H1 (cell line): ENCODE measurements around the gene CNTN5. TPM values are rescaled to one million over a fixed set of nuclear protein-coding genes. Genes with fewer than 3 reads are reported as not detected.
A peak's percentile ranks its signal among the peaks of the same experiment; 100 is the strongest.

ENCODE experiments used
- CTCF ChIA-PET: fragments of 300-600 bp; sonication (Branson Sonifier 250); formaldehyde crosslinking; loops from one replicate; lab custom pipeline; 2021; ENCODE audit not compliant: partially characterized antibody; lab: Charles Lee
- POLR2A ChIA-PET: fragments of 300-600 bp; sonication (Branson Sonifier 250); formaldehyde crosslinking; loops from one replicate; lab custom pipeline; 2021; ENCODE audit warnings: inconsistent platforms; ENCODE audit not compliant: partially characterized antibody; lab: Charles Lee
- DNase-seq, 2 experiments: peaks; one replicate each; pipeline versions ENCODE4 v3.0.0 to v3.0.0-alpha.2; 2010 to 2022; ENCODE audit warnings: low spot score in 2 of 2, low read depth in 1 of 2, mixed read lengths in 1 of 2
- FAIRE-seq: peaks from 2 replicates; lab custom pipeline; 2011; peaks lifted over from hg19 to GRCh38; lab: Jason Lieb, UNC
- H2AFZ ChIP-seq: 2 replicates; pipeline ENCODE4 v1.8.1; 2012; ENCODE audit warnings: low read length, inconsistent platforms
- H2AK5ac ChIP-seq: 2 replicates; pipeline ENCODE4 v1.6.1; 2013; ENCODE audit warnings: low read depth, low read length
- H2BK120ac ChIP-seq: replicated peaks from 2 replicates; pipeline ENCODE3; 2013; ENCODE audit warnings: low read depth, low read length, inconsistent platforms
- H2BK12ac ChIP-seq: 2 replicates; pipeline ENCODE4 v1.6.1; 2013; ENCODE audit warnings: low read depth, low read length
- H2BK15ac ChIP-seq: 2 replicates; pipeline ENCODE4 v1.6.1; 2013; ENCODE audit warnings: low read length
- H2BK20ac ChIP-seq: 2 replicates; pipeline ENCODE4 v1.6.1; 2013; ENCODE audit warnings: low read length
- H2BK5ac ChIP-seq: 2 replicates; pipeline ENCODE4 v1.6.1; 2013; ENCODE audit warnings: low read depth, low read length
- H3K14ac ChIP-seq: 2 replicates; pipeline ENCODE4 v1.6.1; 2013; ENCODE audit warnings: inconsistent platforms; ENCODE audit not compliant: insufficient read length
- H3K18ac ChIP-seq: 2 replicates; pipeline ENCODE4 v1.6.1; 2013; ENCODE audit warnings: low read length; ENCODE audit errors: extremely low read depth
- H3K23ac ChIP-seq: 2 replicates; pipeline ENCODE4 v1.6.1; 2013; ENCODE audit warnings: inconsistent platforms; ENCODE audit not compliant: insufficient read length
- H3K23me2 ChIP-seq: 2 replicates; pipeline ENCODE4 v1.6.1; 2013; ENCODE audit warnings: low read depth, low read length
- H3K27ac ChIP-seq: 2 replicates; pipeline ENCODE4 v1.6.1; 2011; ENCODE audit warnings: low read depth, low read length, inconsistent platforms
- H3K27me3 ChIP-seq, 4 experiments: replicated peaks in 1 of 4; 1 replicate in 1 of 4; 2 replicates in 3 of 4; pipeline versions ENCODE4 v1.6.1 to v1.8.1; 2011 to 2013; ENCODE audit warnings: low read length in 3 of 4, mild to moderate bottlenecking in 3 of 4, inconsistent platforms in 2 of 4, mixed read lengths in 2 of 4, moderate library complexity in 1 of 4; ENCODE audit not compliant: control insufficient read depth in 3 of 4, insufficient read depth in 3 of 4; ENCODE audit errors: extremely low read depth in 1 of 4
- H3K36me3 ChIP-seq, 4 experiments: 2 replicates each; pipeline versions ENCODE4 v1.6.1 to v1.8.1; 2011 to 2013; ENCODE audit warnings: mild to moderate bottlenecking in 4 of 4, low read length in 3 of 4, moderate library complexity in 2 of 4, control low read depth in 1 of 4, inconsistent platforms in 1 of 4; ENCODE audit not compliant: insufficient read depth in 4 of 4, control insufficient read depth in 2 of 4
- H3K4ac ChIP-seq: replicated peaks from 2 replicates; pipeline ENCODE3; 2013; ENCODE audit warnings: low read length, low read depth, mixed read lengths, inconsistent platforms; ENCODE audit not compliant: insufficient read length
- H3K4me1 ChIP-seq, 4 experiments: replicated peaks in 1 of 4; 1 replicate in 1 of 4; 2 replicates in 3 of 4; pipeline versions ENCODE4 v1.6.1 to v1.8.1; 2011 to 2013; ENCODE audit warnings: low read length in 3 of 4, inconsistent platforms in 2 of 4, mixed read lengths in 1 of 4; ENCODE audit not compliant: insufficient read depth in 4 of 4, control insufficient read depth in 3 of 4
- H3K4me2 ChIP-seq, 2 experiments: 2 replicates each; pipeline versions ENCODE4 v1.6.1 to v1.8.1; 2011 to 2013; ENCODE audit warnings: low read depth in 2 of 2, low read length in 2 of 2, control low read depth in 1 of 2, inconsistent platforms in 1 of 2, mild to moderate bottlenecking in 1 of 2; ENCODE audit not compliant: insufficient read depth in 1 of 2
- H3K4me3 ChIP-seq, 4 experiments: fragments of 200-600, 300-600 bp in 1 of 4; sonication (generic), shearing (Covaris generic), sonication (Bioruptor Twin) in 1 of 4; 2 replicates each; pipeline versions ENCODE4 v1.5.1 to v1.8.1; 2011 to 2016; ENCODE audit warnings: low read length in 4 of 4, low read depth in 3 of 4, control low read depth in 2 of 4, inconsistent platforms in 2 of 4, mild to moderate bottlenecking in 2 of 4, mixed read lengths in 1 of 4, moderate library complexity in 1 of 4; ENCODE audit not compliant: insufficient read depth in 2 of 4; ENCODE audit errors: extremely low read depth in 1 of 4
- H3K56ac ChIP-seq: replicated peaks from 2 replicates; pipeline ENCODE3; 2013; ENCODE audit warnings: low read depth, mild to moderate bottlenecking, mixed read lengths, low read length, inconsistent platforms; ENCODE audit not compliant: insufficient read length
- H3K79me1 ChIP-seq: 2 replicates; pipeline ENCODE4 v1.6.1; 2013; ENCODE audit warnings: low read depth, low read length, control low read depth
- H3K79me2 ChIP-seq, 2 experiments: 2 replicates each; pipeline versions ENCODE4 v1.6.1 to v1.8.1; 2012 to 2013; ENCODE audit warnings: low read length in 2 of 2, mild to moderate bottlenecking in 2 of 2, inconsistent platforms in 1 of 2; ENCODE audit not compliant: insufficient read depth in 2 of 2, control insufficient read depth in 1 of 2
- H3K9ac ChIP-seq, 4 experiments: replicated peaks in 1 of 4; 1 replicate in 1 of 4; 2 replicates in 3 of 4; pipeline versions ENCODE4 v1.6.1 to v1.8.1; 2011 to 2013; ENCODE audit warnings: low read depth in 3 of 4, low read length in 3 of 4, control low read depth in 2 of 4, mild to moderate bottlenecking in 2 of 4, moderate library complexity in 2 of 4, inconsistent platforms in 1 of 4; ENCODE audit errors: extremely low read depth in 1 of 4
- H3K9me3 ChIP-seq, 2 experiments: 2 replicates each; pipeline versions ENCODE4 v1.6.1 to v1.8.1; 2012 to 2013; ENCODE audit warnings: mild to moderate bottlenecking in 2 of 2, moderate library complexity in 2 of 2, control low read depth in 1 of 2, inconsistent platforms in 1 of 2, low read depth in 1 of 2, low read length in 1 of 2, mixed read lengths in 1 of 2; ENCODE audit not compliant: insufficient read depth in 2 of 2
- H4K20me1 ChIP-seq, 2 experiments: replicated peaks in 1 of 2; 2 replicates each; pipeline versions ENCODE3 to v1.8.1; 2011 to 2013; ENCODE audit warnings: inconsistent platforms in 2 of 2, low read length in 2 of 2, mild to moderate bottlenecking in 1 of 2; ENCODE audit not compliant: insufficient read depth in 2 of 2, control insufficient read depth in 1 of 2
- H4K5ac ChIP-seq: 2 replicates; pipeline ENCODE4 v1.6.1; 2013; ENCODE audit warnings: low read length, low read depth, mixed read lengths, inconsistent platforms; ENCODE audit not compliant: insufficient read length
- H4K8ac ChIP-seq: 2 replicates; pipeline ENCODE4 v1.8.0; 2013; ENCODE audit warnings: mild to moderate bottlenecking, moderate library complexity, low read length, inconsistent platforms; ENCODE audit not compliant: insufficient read depth; ENCODE audit errors: extremely low read depth
- H4K91ac ChIP-seq: replicated peaks from 2 replicates; pipeline ENCODE3; 2013; ENCODE audit warnings: low read length, mixed read lengths, inconsistent platforms; ENCODE audit not compliant: insufficient read length
- CTBP2 ChIP-seq: IDR thresholded peaks from 2 replicates; pipeline ENCODE4 v1.7.0; 2011; ENCODE audit warnings: borderline replicate concordance, mild to moderate bottlenecking, moderate library complexity, mixed read lengths, low read length; ENCODE audit not compliant: insufficient read depth, insufficient read length
- EGR1 ChIP-seq: IDR thresholded peaks from 2 replicates; pipeline ENCODE4 v1.6.1; 2011; ENCODE audit warnings: low read depth, low read length, borderline replicate concordance
- GTF2F1 ChIP-seq: IDR thresholded peaks from 2 replicates; pipeline ENCODE4 v1.6.1; 2012; ENCODE audit warnings: low read depth, low read length, improper control_type of control experiment, borderline replicate concordance
- JUND ChIP-seq: IDR thresholded peaks from 2 replicates; pipeline ENCODE4 v1.6.1; 2011; ENCODE audit warnings: mild to moderate bottlenecking, improper control_type of control experiment, low read length
- MAFK ChIP-seq: IDR thresholded peaks from 2 replicates; pipeline ENCODE4 v1.6.1; 2012; ENCODE audit warnings: low read depth, mild to moderate bottlenecking, improper control_type of control experiment, low read length
- POLR2A ChIP-seq, 2 experiments: IDR thresholded peaks; 1 replicate in 1 of 2; 2 replicates in 1 of 2; pipeline ENCODE4 v1.6.1; 2011; ENCODE audit warnings: low read depth in 2 of 2, low read length in 2 of 2, mild to moderate bottlenecking in 2 of 2; ENCODE audit errors: control extremely low read depth in 1 of 2
- POU5F1 ChIP-seq: IDR thresholded peaks from 2 replicates; pipeline ENCODE4 v1.6.1; 2011; ENCODE audit warnings: low read depth, mild to moderate bottlenecking, low read length, moderate library complexity
- RNF2 ChIP-seq: fragments of 200-900, 300-1000 bp; sonication (generic); IDR thresholded peaks from 2 replicates; pipeline ENCODE4 v1.7.1; 2016; ENCODE audit warnings: borderline replicate concordance, low read depth, mild to moderate bottlenecking, antibody characterized with exemption, low read length; ENCODE audit not compliant: poor library complexity, severe bottlenecking; ENCODE audit errors: missing control alignments
- SIRT6 ChIP-seq: IDR thresholded peaks from one replicate; pipeline ENCODE4 v1.7.1; 2012; ENCODE audit warnings: low read length, inconsistent platforms
- SP1 ChIP-seq: IDR thresholded peaks from 2 replicates; pipeline ENCODE4 v1.6.1; 2011; ENCODE audit warnings: low read depth, low read length
- TBP ChIP-seq: IDR thresholded peaks from 2 replicates; pipeline ENCODE4 v1.6.1; 2011; ENCODE audit warnings: low read depth, low read length, improper control_type of control experiment
- TCF12 ChIP-seq: IDR thresholded peaks from 2 replicates; pipeline ENCODE4 v1.6.1; 2011; ENCODE audit warnings: low read depth, mild to moderate bottlenecking, low read length
- YY1 ChIP-seq: IDR thresholded peaks from 2 replicates; pipeline ENCODE4 v1.6.1; 2011; ENCODE audit warnings: low read depth, mild to moderate bottlenecking, low read length
- ZNF274 ChIP-seq: IDR thresholded peaks from 2 replicates; pipeline ENCODE4 v1.7.0; 2012; ENCODE audit warnings: low read length, borderline replicate concordance; ENCODE audit errors: extremely low read depth
- WGBS, 2 experiments: shearing (Covaris generic) in 1 of 2; methylation state at CpG; one replicate each; pipeline versions ENCODE4 v1.1.6 to v1.1.7; 2013 to 2015; ENCODE audit warnings: low lambda C conversion rate in 2 of 2, mixed read lengths in 2 of 2, inconsistent platforms in 1 of 2, low coverage in 1 of 2, missing lambda C conversion rate in 1 of 2; ENCODE audit not compliant: insufficient replicate concordance in 2 of 2, insufficient coverage in 1 of 2, insufficient read length in 1 of 2; ENCODE audit errors: extremely low coverage in 1 of 2, missing lambda C conversion rate in 1 of 2; 5-methylcytosine and 5-hydroxymethylcytosine counted together
- polyA plus RNA-seq, 7 experiments: library from polyadenylated mRNA; depleted of rRNA in 3 of 7; stranded (reverse) in 5 of 7; unstranded in 2 of 7; fragments of >200 nt in 5 of 7; fragments of 200-250 nt in 2 of 7; gene quantifications; 1 replicate in 5 of 7; 2 replicates in 1 of 7; 4 replicates in 1 of 7; pipeline versions ENCODE4 v1.2.1 to v1.2.3, GENCODE V29; 2011 to 2013; ENCODE audit warnings: missing spikeins in 2 of 7, mixed read lengths in 2 of 7
- total RNA-seq: library from RNA; stranded (reverse); fragmentation: NEBNext Ultra II Directional; extraction: Animal tissue kit (Norgen Biotek cat#: 25700); gene quantifications from 2 replicates; pipeline ENCODE4 v1.2.1, GENCODE V29; 2021
- TF ChIP-seq, protein P1 (sequence below): IDR thresholded peaks from 2 replicates; pipeline ENCODE4 v1.6.1; 2012; ENCODE audit warnings: inconsistent platforms

The CNTN5 gene
- total and polyA plus RNA-seq, 2 of the 8 experiments (the other 6 are each of a cell fraction or from before 2014, with no cell fraction given) = not detected

DNA sequence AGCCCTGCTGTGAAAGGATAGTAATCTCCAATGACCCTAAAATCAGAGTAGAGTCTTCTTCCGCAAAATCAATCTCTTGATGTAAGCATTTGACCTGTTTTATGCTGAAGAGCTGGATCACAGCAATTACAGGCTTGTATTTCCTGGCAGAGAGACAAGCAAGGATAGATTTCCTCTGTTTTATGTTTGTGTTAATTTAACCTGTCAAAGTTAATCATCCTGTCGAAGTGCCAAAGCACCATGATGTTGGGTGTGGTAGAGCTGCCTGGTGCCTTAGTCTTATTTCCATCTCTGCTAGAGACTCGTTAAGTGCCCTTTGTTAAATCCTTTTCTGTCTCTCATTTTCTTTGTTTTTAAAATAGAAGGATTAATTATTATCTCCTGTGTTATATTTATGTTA, 248.1 kb downstream of the CNTN5 start:
- Histone ChIP-seq H4K5ac (no peak overlapping the region), H3K4ac (no peak overlapping the region), H3K56ac (no peak overlapping the region), H3K23ac (no peak overlapping the region), H3K79me2 (no peaks in the 10 kb centered on the region), H3K14ac (no peak overlapping the region), H4K91ac (no peak overlapping the region), H4K20me1 (no peaks in the 10 kb centered on the region), H3K4me1 (peaks cover 0 to 4% (median 0%) of the 10 kb centered on the region in 4 experiments; a peak in 1 of 7 replicates), H2BK15ac (no peak overlapping the region), H3K36me3 (no peaks in the 10 kb centered on the region), H2AK5ac (no peak overlapping the region), H3K23me2 (no peaks in the 10 kb centered on the region), H3K79me1 (no peaks in the 10 kb centered on the region), H2BK20ac (no peak overlapping the region), H3K4me3 (no peak overlapping the region), H3K9ac (no peak overlapping the region), H3K4me2 (no peak overlapping the region), H2BK12ac (no peak overlapping the region), H3K27me3 (no peaks in the 10 kb centered on the region), H2BK120ac (no peak overlapping the region), H3K27ac (no peak overlapping the region), H4K8ac (no peak overlapping the region), H3K9me3 (no peaks in the 10 kb centered on the region), H2BK5ac (no peak overlapping the region), H2AFZ (peak overlapping the region; percentile 80; the same call in 1 of the 2 replicates), H3K18ac (no peak overlapping the region)
- no peak for DNase-seq
- ChIA-PET POLR2A (no interaction called here), CTCF (no interaction called here)
- FAIRE-seq = no peak
- 79% methylated on average over 3 of the region's 3 CpGs; no CpG with 5 or more reads in 1 of the 2 experiments for WGBS, 2 experiments
- no peak for TF ChIP-seq POU5F1
- no peak for TF ChIP-seq ZNF274
- TF ChIP-seq MAFK = no peak
- TF ChIP-seq CTBP2 = no peak
- TF ChIP-seq SP1 = no peak
- no peak for TF ChIP-seq TBP
- no peak for TF ChIP-seq EGR1
- TF ChIP-seq POLR2A (IDR thresholded peaks at IDR 0.05; ENCODE audit: control extremely low read depth in 1 of 2, low read depth in 2 of 2, low read length in 2 of 2) = no peak
- TF ChIP-seq, protein P1, sequence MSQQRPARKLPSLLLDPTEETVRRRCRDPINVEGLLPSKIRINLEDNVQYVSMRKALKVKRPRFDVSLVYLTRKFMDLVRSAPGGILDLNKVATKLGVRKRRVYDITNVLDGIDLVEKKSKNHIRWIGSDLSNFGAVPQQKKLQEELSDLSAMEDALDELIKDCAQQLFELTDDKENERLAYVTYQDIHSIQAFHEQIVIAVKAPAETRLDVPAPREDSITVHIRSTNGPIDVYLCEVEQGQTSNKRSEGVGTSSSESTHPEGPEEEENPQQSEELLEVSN = no peak
- no peak for TF ChIP-seq RNF2
- TF ChIP-seq GTF2F1 = no peak
- TF ChIP-seq JUND = no peak
- no peak for TF ChIP-seq YY1
- no peak for TF ChIP-seq TCF12
- no peak for TF ChIP-seq SIRT6
